Measurements from ENCODE around the gene CCR3. TPM values are rescaled to one million over a fixed set of nuclear protein-coding genes. Genes with fewer than 3 reads are reported as not detected.

The CCR3 gene
- total RNA-seq = not detected

- Histone ChIP-seq H3K36me3 (no peaks in the 10 kb centered on the region), H3K9me3 (no peaks in the 10 kb centered on the region), H3K27ac (no peak within 1 kb of the TSS), H3K27me3 (no peaks in the 10 kb centered on the region), H3K4me3 (no peak within 1 kb of the TSS), H3K4me1 (peaks cover 0 to 7% (median 0%) of the 10 kb centered on the region in 4 donors)
- no peak for DNase-seq (ENCODE audit: low spot score in 2 of 2)
- WGBS, 2 donors = 80 to 87% methylated on average over 4 of the region's 4 CpGs
- no peak for TF ChIP-seq CTCF (IDR thresholded peaks at IDR 0.05)
- no peak for TF ChIP-seq POLR2A (IDR thresholded peaks at IDR 0.05)
- TF ChIP-seq EP300 (IDR thresholded peaks at IDR 0.05) = no peak
Observed at GRCh38 chr3:46242120-46242519, at the start of gene CCR3. Gene CCR3 (plus strand): TSS chr3:46242460. CDS start chr3:46265159, 22,699 bp downstream.

DNA sequence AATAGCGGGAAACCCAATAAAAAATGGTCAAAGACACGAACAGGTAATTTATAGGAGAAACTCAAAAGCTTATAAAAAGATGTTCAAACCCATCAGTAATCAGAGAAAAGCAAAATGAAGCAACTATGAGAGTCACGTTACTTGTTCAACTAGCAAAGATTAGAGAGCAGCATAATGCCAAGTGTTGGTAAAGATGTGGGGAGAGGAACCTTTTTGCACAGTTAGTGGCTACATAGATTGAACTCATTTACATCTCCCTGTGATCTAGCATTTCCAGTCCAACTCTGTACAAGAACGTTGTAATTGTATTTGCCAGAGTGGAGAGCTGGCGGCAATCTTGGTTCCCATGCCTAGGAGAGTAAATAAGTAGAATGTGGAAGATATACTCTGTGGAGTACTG, 49.3 kb upstream of the CCR3 start:
- DNase-seq (ENCODE audit: low spot score in 2 of 2) = no peak
- H3K36me3 ChIP-seq = no peaks in the 10 kb centered on the region
- TF ChIP-seq CTCF (IDR thresholded peaks at IDR 0.05) (no peak), EP300 (IDR thresholded peaks at IDR 0.05) (no peak), POLR2A (IDR thresholded peaks at IDR 0.05) (no peak)
- WGBS, 2 donors = 76 to 89% methylated on average over 5 of the region's 5 CpGs
- H3K9me3 ChIP-seq = peaks cover 0 to 30% (median 3%) of the 10 kb centered on the region in 4 donors
- no peak overlapping the region for H3K27ac ChIP-seq
- no peaks in the 10 kb centered on the region for H3K4me1 ChIP-seq
- no peaks in the 10 kb centered on the region for H3K27me3 ChIP-seq
- H3K4me3 ChIP-seq = no peak overlapping the region

GRCh38 chr3:46193436-46193835, 48.8 kb upstream of the CCR3 start:
- 66 to 75% methylated on average over 1 of the region's 1 CpG for WGBS, 2 donors
- no peak for DNase-seq (ENCODE audit: low spot score in 2 of 2)
- Histone ChIP-seq H3K36me3 (no peaks in the 10 kb centered on the region), H3K4me3 (no peak overlapping the region), H3K27me3 (no peaks in the 10 kb centered on the region), H3K4me1 (no peaks in the 10 kb centered on the region), H3K27ac (no peak overlapping the region), H3K9me3 (peaks cover 0 to 35% (median 3%) of the 10 kb centered on the region in 4 donors)
- TF ChIP-seq POLR2A (IDR thresholded peaks at IDR 0.05) (no peak), EP300 (IDR thresholded peaks at IDR 0.05) (peak in 1 of 2 donors; percentile 72), CTCF (IDR thresholded peaks at IDR 0.05) (no peak)

GRCh38 chr3:46194868-46195553, 47.2 kb upstream of the CCR3 start:
- TF ChIP-seq EP300 (IDR thresholded peaks at IDR 0.05) (no peak), POLR2A (IDR thresholded peaks at IDR 0.05) (no peak)
- Histone ChIP-seq H3K4me1 (no peaks in the 10 kb centered on the region), H3K27ac (no peak overlapping the region), H3K27me3 (no peaks in the 10 kb centered on the region), H3K9me3 (peaks cover 0 to 37% (median 3%) of the 10 kb centered on the region in 4 donors), H3K36me3 (no peaks in the 10 kb centered on the region), H3K4me3 (no peak overlapping the region)
- 88% methylated on average over 4 of the region's 4 CpGs for WGBS, 2 donors
- no peak for DNase-seq (ENCODE audit: low spot score in 2 of 2)

- DNase-seq (ENCODE audit: low spot score in 2 of 2) = no peak
- 72% methylated on average over 7 of the region's 7 CpGs for WGBS, 2 donors
- Histone ChIP-seq H3K9me3 (peaks cover 0 to 37% (median 3%) of the 10 kb centered on the region in 4 donors), H3K4me1 (no peaks in the 10 kb centered on the region), H3K4me3 (no peak overlapping the region), H3K27me3 (no peaks in the 10 kb centered on the region), H3K27ac (no peak overlapping the region), H3K36me3 (no peaks in the 10 kb centered on the region)
- no peak for TF ChIP-seq EP300 (IDR thresholded peaks at IDR 0.05)
- no peak for TF ChIP-seq POLR2A (IDR thresholded peaks at IDR 0.05)
- TF ChIP-seq CTCF (IDR thresholded peaks at IDR 0.05) = no peak
Observed at GRCh38 chr3:46196261-46196957, 45.9 kb upstream of the CCR3 start.

Data from tibial nerve (tissue), 4 donors.